ENCODE measurements around the gene BCAP29.
"Not testable (repeated sequence)": the region's sequence is repeated elsewhere in the genome, so short reads cannot be mapped to it uniquely, and the experiment has no call there.

BCAP29 gene

DNA sequence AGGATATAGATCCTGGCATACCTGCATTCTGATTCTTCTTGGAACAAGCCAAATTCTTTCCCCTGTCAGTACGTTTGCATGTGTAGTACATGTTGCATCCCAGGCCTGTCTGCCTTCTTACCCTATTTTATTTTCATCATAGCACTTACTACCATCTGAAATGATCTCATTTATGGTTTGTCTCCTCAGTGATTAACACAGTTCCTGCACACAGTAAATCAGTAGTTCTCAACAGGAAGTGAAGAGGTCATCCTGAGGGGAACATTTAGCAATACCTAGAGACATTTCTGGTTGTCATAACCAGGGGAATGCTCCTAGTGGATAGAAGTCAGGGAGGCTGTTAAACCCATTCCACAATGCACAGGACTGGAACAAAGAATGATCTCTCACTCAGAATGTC is 42.4 kb downstream of the BCAP29 start:
- TF ChIP-seq ZNF274 (IDR thresholded peaks at IDR 0.05; ENCODE audit: low read depth, low read length), result no peak
- no peak overlapping the region for H3K4me3 ChIP-seq (ENCODE audit: low read length)

GRCh38 chr7:107622894-107623293 is 42.8 kb downstream of the BCAP29 start:
- no peak for TF ChIP-seq ZNF274 (IDR thresholded peaks at IDR 0.05; ENCODE audit: low read depth, low read length)
- no peak overlapping the region for H3K4me3 ChIP-seq (ENCODE audit: low read length)

- no peak overlapping the region for H3K4me3 ChIP-seq (ENCODE audit: low read length)
- TF ChIP-seq ZNF274 (IDR thresholded peaks at IDR 0.05; ENCODE audit: low read depth, low read length), result no peak
Measured at GRCh38 chr7:107627002-107627401, 47.0 kb downstream of the BCAP29 start.

DNA sequence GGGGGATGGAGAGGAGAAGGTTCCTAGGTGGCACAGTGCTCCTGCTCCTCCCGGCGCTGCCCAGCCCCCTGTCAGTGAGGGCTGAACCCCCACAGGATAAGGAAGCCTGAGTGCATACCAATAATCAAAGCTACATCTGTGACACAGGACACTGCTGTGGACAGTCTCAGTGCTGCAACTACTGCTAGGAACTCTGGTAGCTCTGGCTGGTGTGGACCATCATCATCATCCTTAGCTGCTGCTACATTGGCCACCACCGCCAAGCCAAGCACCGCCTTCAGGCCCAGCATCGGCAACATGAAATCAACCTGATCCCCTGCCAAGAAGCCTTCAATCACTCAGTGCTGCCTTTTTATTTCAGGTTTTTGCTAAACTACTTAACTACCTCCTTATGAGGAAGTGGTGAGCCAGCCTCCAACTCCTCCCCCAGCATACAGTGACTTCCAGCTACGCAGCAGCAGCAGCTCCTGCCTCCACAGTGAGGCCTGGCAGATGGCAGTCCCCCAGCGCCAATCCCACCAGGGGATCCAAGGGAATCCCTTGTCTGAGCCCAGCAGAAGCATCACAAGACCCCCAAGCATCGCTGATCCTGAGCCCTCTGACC is 48.5 kb downstream of the BCAP29 start:
- H3K4me3 ChIP-seq (ENCODE audit: low read length), result no peak overlapping the region
- no peak for TF ChIP-seq ZNF274 (IDR thresholded peaks at IDR 0.05; ENCODE audit: low read depth, low read length)

GRCh38 chr7:107630342-107630741 is 50.3 kb downstream of the BCAP29 start:
- no peak for TF ChIP-seq ZNF274 (IDR thresholded peaks at IDR 0.05; ENCODE audit: low read depth, low read length)
- H3K4me3 ChIP-seq (ENCODE audit: low read length), result no peak overlapping the region

DNA sequence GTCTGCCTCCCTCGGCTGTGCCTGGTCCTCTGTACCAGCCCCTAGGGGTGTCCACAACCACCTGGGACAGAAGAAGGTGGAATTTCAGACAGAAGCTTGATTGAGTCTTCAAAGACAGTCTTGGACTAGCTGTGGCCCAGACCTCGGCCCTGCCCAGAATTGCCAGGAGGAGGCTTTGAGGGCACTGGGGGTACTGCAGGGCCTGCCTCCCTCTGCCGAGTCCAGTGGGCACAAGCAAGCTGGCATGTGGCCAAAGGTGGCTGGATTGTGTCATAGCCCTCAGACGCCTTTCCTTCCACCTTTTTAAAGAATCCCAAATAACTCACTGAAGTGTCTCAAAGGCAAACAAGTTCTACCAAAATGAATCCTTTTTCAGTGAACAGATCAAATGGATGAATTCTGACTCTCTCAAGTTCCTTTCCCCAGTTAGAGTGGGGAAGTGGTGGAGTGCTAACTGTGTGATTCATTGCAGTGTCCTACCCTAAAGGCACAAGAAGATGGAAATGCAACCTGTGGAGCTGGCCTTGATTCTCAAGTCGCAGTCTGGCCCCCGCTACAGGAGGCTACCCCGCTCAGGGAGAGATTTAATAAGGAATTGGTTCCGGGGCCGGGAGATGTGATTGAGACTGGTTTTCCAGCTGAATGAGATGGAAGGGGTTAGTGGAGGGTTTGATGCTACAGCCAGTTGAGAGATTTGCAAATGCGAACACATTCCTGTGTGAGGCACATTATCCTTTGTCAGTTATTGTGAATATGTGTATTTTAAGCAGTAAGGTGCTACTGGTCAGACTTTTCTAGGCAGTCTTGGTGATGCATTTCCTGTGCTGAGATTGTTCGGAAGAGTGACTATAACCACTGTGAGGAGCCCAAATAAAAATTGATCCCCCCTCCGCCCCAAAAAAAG is 51.8 kb downstream of the BCAP29 start:
- no peak for TF ChIP-seq ZNF274 (IDR thresholded peaks at IDR 0.05; ENCODE audit: low read depth, low read length)
- H3K4me3 ChIP-seq (ENCODE audit: low read length), result no peak overlapping the region

DNA sequence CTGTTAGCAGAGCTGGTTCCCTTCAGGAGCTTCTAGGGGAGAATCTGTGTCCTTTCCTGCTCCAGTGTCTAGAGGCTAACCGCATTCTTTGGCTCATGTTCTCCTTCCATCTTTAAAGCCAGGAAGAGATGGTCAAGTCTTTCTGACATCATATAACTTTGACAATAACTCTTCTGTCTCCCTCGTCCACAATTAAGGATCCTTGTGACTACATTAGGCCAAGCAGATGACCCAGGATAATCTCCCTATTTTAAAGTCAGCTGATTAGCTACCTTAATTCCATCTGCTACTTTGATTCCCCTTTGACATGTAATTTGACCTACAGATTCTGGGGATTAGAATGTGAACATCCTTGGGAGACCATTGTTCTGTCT is 52.4 kb downstream of the BCAP29 start:
- H3K4me3 ChIP-seq (ENCODE audit: low read length), result no peak overlapping the region
- no peak for TF ChIP-seq ZNF274 (IDR thresholded peaks at IDR 0.05; ENCODE audit: low read depth, low read length)

DNA sequence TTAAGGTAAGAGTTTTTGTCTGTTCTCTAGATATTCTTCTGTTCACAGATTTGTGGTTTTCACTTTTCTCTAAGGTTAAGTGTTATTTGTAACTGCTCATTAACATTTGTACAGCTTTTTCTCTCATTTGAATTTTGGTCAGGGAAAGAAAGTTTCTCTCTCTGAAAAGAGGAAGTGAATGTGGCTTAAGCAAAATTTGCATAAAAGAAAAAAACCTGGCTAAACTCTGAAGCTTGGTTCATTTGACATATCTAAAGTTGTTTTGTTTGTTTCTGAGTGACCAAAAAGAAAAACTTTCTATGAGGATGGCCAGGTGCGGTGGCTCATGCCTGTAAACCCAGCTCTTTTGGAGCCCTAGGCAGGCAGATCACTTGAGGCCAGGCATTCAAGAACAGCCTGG is 58.5 kb downstream of the BCAP29 start:
- TF ChIP-seq ZNF274 (IDR thresholded peaks at IDR 0.05; ENCODE audit: low read depth, low read length), result no peak
- no peak overlapping the region for H3K4me3 ChIP-seq (ENCODE audit: low read length)

DNA sequence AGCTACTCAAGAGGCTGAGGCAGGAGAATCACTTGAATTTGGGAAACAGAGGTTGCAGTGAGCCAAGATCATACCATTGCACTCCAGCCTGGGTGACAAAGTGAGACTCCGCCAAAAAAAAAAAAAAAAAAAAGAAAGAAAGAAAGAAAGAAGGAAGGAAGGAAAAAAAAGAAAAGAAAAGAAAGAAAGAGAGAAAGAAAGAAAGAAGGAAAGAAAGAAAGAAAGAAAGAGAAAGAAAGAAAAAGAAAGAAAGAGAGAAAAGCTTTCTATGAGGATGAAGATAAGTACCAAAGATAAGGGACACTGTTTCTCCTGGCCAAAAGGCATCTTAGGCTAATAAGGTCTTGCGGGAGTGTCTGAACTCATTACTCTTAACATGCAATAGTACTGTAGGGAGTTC is 59.0 kb downstream of the BCAP29 start:
- H3K4me3 ChIP-seq (ENCODE audit: low read length), result not testable (repeated sequence)

- H3K4me3 ChIP-seq (ENCODE audit: low read length), result no peak overlapping the region
- TF ChIP-seq ZNF274 (IDR thresholded peaks at IDR 0.05; ENCODE audit: low read depth, low read length), result no peak
Measured at GRCh38 chr7:107641676-107642075, 61.6 kb downstream of the BCAP29 start.

GRCh38 chr7:107642501-107642900 is 62.5 kb downstream of the BCAP29 start:
- no peak for TF ChIP-seq ZNF274 (IDR thresholded peaks at IDR 0.05; ENCODE audit: low read depth, low read length)
- no peak overlapping the region for H3K4me3 ChIP-seq (ENCODE audit: low read length)

- no peak overlapping the region for H3K4me3 ChIP-seq (ENCODE audit: low read length)
- no peak for TF ChIP-seq ZNF274 (IDR thresholded peaks at IDR 0.05; ENCODE audit: low read depth, low read length)
Measured at GRCh38 chr7:107643407-107643806, 63.4 kb downstream of the BCAP29 start.

- no peak overlapping the region for H3K4me3 ChIP-seq (ENCODE audit: low read length)
- TF ChIP-seq ZNF274 (IDR thresholded peaks at IDR 0.05; ENCODE audit: low read depth, low read length), result no peak
Measured at GRCh38 chr7:107643938-107644308, 63.9 kb downstream of the BCAP29 start.

DNA sequence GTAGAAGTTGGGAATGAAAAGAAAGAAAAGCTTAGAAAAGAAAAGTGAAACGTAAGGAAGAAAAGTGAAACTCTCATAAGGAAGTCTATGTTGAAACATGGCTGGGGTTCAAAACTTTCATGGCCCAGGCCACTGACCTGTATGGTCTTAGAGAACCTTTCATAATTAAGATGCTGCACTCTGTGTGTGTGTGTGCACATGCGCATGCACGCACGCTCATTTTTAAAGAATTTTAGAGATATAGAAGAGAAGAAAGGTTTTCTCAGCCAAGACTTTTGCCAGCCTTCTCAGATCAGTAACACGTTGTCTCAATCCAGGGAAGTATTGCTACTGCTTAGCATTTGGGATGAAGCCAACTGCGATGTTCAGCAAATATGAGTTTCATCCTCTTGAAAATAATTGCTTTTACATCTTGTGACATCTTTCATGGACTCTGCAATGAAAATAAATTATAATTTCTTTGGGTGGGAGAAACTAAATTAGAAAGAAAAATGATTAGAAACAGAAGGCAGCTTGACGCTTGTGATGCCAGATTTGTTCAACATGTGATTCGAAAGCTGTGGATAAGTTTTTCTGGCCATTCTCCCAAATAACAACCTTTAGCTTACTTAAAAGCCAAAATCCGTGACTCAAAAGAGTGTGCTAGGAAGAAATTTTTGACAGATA is 64.4 kb downstream of the BCAP29 start:
- no peak overlapping the region for H3K4me3 ChIP-seq (ENCODE audit: low read length)
- TF ChIP-seq ZNF274 (IDR thresholded peaks at IDR 0.05; ENCODE audit: low read depth, low read length), result no peak

DNA sequence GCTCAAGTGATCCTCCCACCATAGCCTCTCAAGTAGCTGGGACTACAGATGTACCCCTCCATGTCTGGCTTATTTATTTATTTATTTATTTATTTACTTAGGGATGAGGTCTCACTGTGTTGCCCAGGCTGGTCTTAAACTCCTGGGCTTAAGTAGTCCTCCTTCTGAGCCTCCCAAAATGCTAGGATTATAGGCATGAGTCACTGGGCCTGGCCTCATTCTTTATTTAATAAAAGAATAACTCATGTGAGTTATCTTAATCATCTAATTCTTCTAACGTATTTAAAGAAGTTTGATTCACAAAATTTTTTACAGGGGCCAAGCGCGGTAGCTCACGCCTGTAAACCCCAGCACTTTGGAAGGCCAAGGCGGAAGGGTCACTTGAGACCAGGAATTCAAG is 72.6 kb downstream of the BCAP29 start:
- TF ChIP-seq ZNF274 (IDR thresholded peaks at IDR 0.05; ENCODE audit: low read depth, low read length), result no peak
- no peak overlapping the region for H3K4me3 ChIP-seq (ENCODE audit: low read length)

Data from GM08714 (cell line).